ENCODE data around the gene RNF225.

GRCh38 chr19:58379246-58379645 lies 16.2 kb upstream of the RNF225 start:
- TF ChIP-seq CTCF (IDR thresholded peaks at IDR 0.05) (no peak), POLR2AphosphoS5 (IDR thresholded peaks at IDR 0.05) (no peak), POLR2A (IDR thresholded peaks at IDR 0.05) (no peak), EP300 (IDR thresholded peaks at IDR 0.05) (no peak)
